Testis (tissue), 3 donors: ENCODE measurements around the gene ATP10A. TPM values are rescaled to one million over a fixed set of nuclear protein-coding genes. Genes with fewer than 3 reads are reported as not detected.

ENCODE experiments used
- DNase-seq: peaks from one replicate; pipeline ENCODE4 v3.0.0-alpha.2; 2019
- H3K27ac ChIP-seq, 2 donors: fragments of 200-600 bp; sonication (generic); one replicate each; pipeline ENCODE4 v1.5.1; 2019
- H3K27me3 ChIP-seq: fragments of 200-600 bp; sonication (generic); one replicate; pipeline ENCODE4 v1.5.1; 2019
- H3K36me3 ChIP-seq: fragments of 200-600 bp; sonication (generic); one replicate; pipeline ENCODE4 v1.5.1; 2017; ENCODE audit warnings: low read depth; ENCODE audit errors: missing control alignments
- H3K4me1 ChIP-seq: fragments of 200-600 bp; sonication (generic); one replicate; pipeline ENCODE4 v1.5.1; 2019
- H3K4me3 ChIP-seq, 2 donors: fragments of 200-600 bp; sonication (generic); one replicate each; pipeline ENCODE4 v1.5.1; 2017 to 2019
- H3K9me3 ChIP-seq: fragments of 200-600 bp; sonication (generic); one replicate; pipeline ENCODE4 v1.5.1; 2017
- CTCF ChIP-seq, 3 experiments: fragments of 450-650 bp in 2 of 3; fragments of 200-600 bp in 1 of 3; sonication (generic) in 1 of 3; IDR thresholded peaks; one replicate each; pipeline ENCODE4 v1.5.1; 2016 to 2019; ENCODE audit warnings: antibody characterized with exemption in 3 of 3, mild to moderate bottlenecking in 2 of 3, moderate library complexity in 1 of 3
- POLR2A ChIP-seq: fragments of 450-650 bp; IDR thresholded peaks from one replicate; pipeline ENCODE4 v1.6.1; 2017; ENCODE audit warnings: antibody characterized with exemption, mild to moderate bottlenecking, moderate library complexity
- WGBS, 2 donors: methylation state at CpG; one replicate each; pipeline ENCODE4 v1.1.5; 2018; 5-methylcytosine and 5-hydroxymethylcytosine counted together
- intact Hi-C: fragments of 100-400 bp; cut with DNase I; formaldehyde crosslinking; loops from one replicate; pipeline ENCODE4 v1.15.1; 2023; ENCODE audit warnings: low total_unique reads
- polyA plus RNA-seq: library from polyadenylated mRNA; stranded (reverse); fragments of 350-450 nt; fragmentation: Illumina TruSeq; extraction: RNeasy Lipid Tissue Mini Kit (QIAGEN cat#74804); gene quantifications from one replicate; pipeline ENCODE4 v1.2.3, GENCODE V29; 2014; ENCODE audit warnings: low read depth, low replicate concordance; ENCODE audit not compliant: insufficient read depth
- total RNA-seq, 2 donors: library from RNA; depleted of rRNA; stranded (reverse); fragments of >200 nt; gene quantifications; one replicate each; pipeline ENCODE4 v1.2.3, GENCODE V29; 2016

The ATP10A gene
- total and polyA plus RNA-seq, 3 donors from 2014 or later: 13.6 to 26.5 (median 22.8) TPM

GRCh38 chr15:25693321-25694238 is 169.5 kb downstream of the ATP10A start:
- H3K36me3 ChIP-seq: no peaks in the 10 kb centered on the region
- intact Hi-C loops: no loop called here

GRCh38 chr15:25691544-25692430 is 171.3 kb downstream of the ATP10A start:
- Histone ChIP-seq H3K36me3 (no peaks in the 10 kb centered on the region), H3K4me3 (no peak overlapping the region), H3K27ac (no peak overlapping the region), H3K4me1 (no peaks in the 10 kb centered on the region), H3K9me3 (no peaks in the 10 kb centered on the region), H3K27me3 (no peaks in the 10 kb centered on the region)
- intact Hi-C loops: no loop called here
- WGBS, 2 donors: 78 to 80% methylated on average over 12 to 13 of the region's 13 CpGs
- TF ChIP-seq POLR2A (no peak), CTCF (IDR thresholded peaks at IDR 0.05) (peak in 2 of 3 experiments; percentile 15 to 19)
- peak; percentile 31 for DNase-seq

More at GRCh38 chr15:25693321-25694238, 169.5 kb downstream of the ATP10A start:
- Histone ChIP-seq H3K4me3 (no peak overlapping the region), H3K4me1 (no peaks in the 10 kb centered on the region), H3K27ac (no peak overlapping the region), H3K9me3 (no peaks in the 10 kb centered on the region), H3K27me3 (no peaks in the 10 kb centered on the region)
- peak; percentile 64 for DNase-seq
- TF ChIP-seq POLR2A: no peak
- TF ChIP-seq CTCF (IDR thresholded peaks at IDR 0.05): peak; percentile 10 to 63 (median 52)
- 84 to 87% methylated on average over 18 to 19 of the region's 19 CpGs for WGBS, 2 donors

- DNase-seq: no peak
- Histone ChIP-seq H3K27ac (no peak overlapping the region), H3K36me3 (no peaks in the 10 kb centered on the region), H3K27me3 (no peaks in the 10 kb centered on the region), H3K9me3 (no peaks in the 10 kb centered on the region), H3K4me1 (no peaks in the 10 kb centered on the region), H3K4me3 (no peak overlapping the region)
- no peak for TF ChIP-seq CTCF (IDR thresholded peaks at IDR 0.05)
- TF ChIP-seq POLR2A: no peak
- 85 to 86% methylated on average over 18 of the region's 18 CpGs for WGBS, 2 donors
- intact Hi-C loops: no loop called here
Measured at GRCh38 chr15:25690673-25691543, 172.2 kb downstream of the ATP10A start.

- Histone ChIP-seq H3K27ac (no peak overlapping the region), H3K9me3 (no peaks in the 10 kb centered on the region), H3K27me3 (no peaks in the 10 kb centered on the region), H3K36me3 (no peaks in the 10 kb centered on the region), H3K4me1 (peaks cover 3% of the 10 kb centered on the region), H3K4me3 (no peak overlapping the region)
- TF ChIP-seq CTCF (IDR thresholded peaks at IDR 0.05) (no peak), POLR2A (no peak)
- intact Hi-C loops: no loop called here
- WGBS, 2 donors: 79 to 87% methylated on average over 4 of the region's 4 CpGs
- DNase-seq: no peak
Measured at GRCh38 chr15:25689592-25689991, 173.5 kb downstream of the ATP10A start.
